Subcutaneous adipose tissue (tissue), 4 donors: ENCODE data around the gene ZSWIM9. TPM values are rescaled to one million over a fixed set of nuclear protein-coding genes. Genes with fewer than 3 reads are reported as not detected.

ENCODE experiments used
- CTCF ChIP-seq: fragments of 450-650 bp; IDR thresholded peaks from one replicate; pipeline ENCODE4 v1.5.1; 2016; ENCODE audit warnings: low read depth, mild to moderate bottlenecking, control low read depth, antibody characterized with exemption, moderate library complexity
- total RNA-seq, 4 donors: library from RNA; depleted of rRNA; stranded (reverse); fragments of >200 nt; gene quantifications; one replicate each; pipeline ENCODE4 v1.1.0, GENCODE V29; 2016

The ZSWIM9 gene
- total RNA-seq, 4 donors from 2014 or later: 1.9 to 8.1 (median 3.0) TPM

GRCh38 chr19:48135411-48135810, 35.1 kb upstream of the ZSWIM9 start:
- no peak for TF ChIP-seq CTCF

GRCh38 chr19:48136547-48136946, 33.9 kb upstream of the ZSWIM9 start:
- no peak for TF ChIP-seq CTCF

- TF ChIP-seq CTCF: no peak
These were observed 33.1 kb upstream of the ZSWIM9 start for GRCh38 chr19:48137411-48137810.

GRCh38 chr19:48139053-48139452, 31.4 kb upstream of the ZSWIM9 start:
- TF ChIP-seq CTCF: no peak

- no peak for TF ChIP-seq CTCF
These were observed 22.8 kb upstream of the ZSWIM9 start for GRCh38 chr19:48147597-48148175.

GRCh38 chr19:48148576-48148975, 21.9 kb upstream of the ZSWIM9 start:
- TF ChIP-seq CTCF: no peak

- no peak for TF ChIP-seq CTCF
These were observed 21.1 kb upstream of the ZSWIM9 start for GRCh38 chr19:48149430-48149829.

- TF ChIP-seq CTCF: no peak
These were observed 17.9 kb upstream of the ZSWIM9 start for GRCh38 chr19:48152551-48152950.
